ENCODE data around the gene UTP25. TPM values are rescaled to one million over a fixed set of nuclear protein-coding genes. Genes with fewer than 3 reads are reported as not detected.
A peak's percentile ranks its signal among the peaks of the same experiment; 100 is the strongest.

UTP25 gene
- total RNA-seq, 1 experiment from 2014 or later: 7.0 TPM

- DNase-seq (ENCODE audit: low read depth): peak; percentile 71
Measured at GRCh38 chr1:209805875-209806760, 21.7 kb upstream of the UTP25 start, which contains the start of gene IRF6. Gene IRF6 (minus strand): TSS chr1:209806142. CDS start chr1:209801413, 4,729 bp downstream.

- peak; percentile 15 for DNase-seq (ENCODE audit: low read depth)
Measured at GRCh38 chr1:209807509-209807908, 20.3 kb upstream of the UTP25 start.

- peak; percentile 94 for DNase-seq (ENCODE audit: low read depth)
Measured at GRCh38 chr1:209808059-209808581, 19.7 kb upstream of the UTP25 start.

GRCh38 chr1:209809611-209810010 lies 18.2 kb upstream of the UTP25 start:
- DNase-seq (ENCODE audit: low read depth): no peak

GRCh38 chr1:209810783-209811182 lies 17.0 kb upstream of the UTP25 start:
- DNase-seq (ENCODE audit: low read depth): no peak

- no peak for DNase-seq (ENCODE audit: low read depth)
Measured at GRCh38 chr1:209813902-209814301, 13.9 kb upstream of the UTP25 start.

- DNase-seq (ENCODE audit: low read depth): no peak
Measured at GRCh38 chr1:209815490-209815889, 12.3 kb upstream of the UTP25 start.

- no peak for DNase-seq (ENCODE audit: low read depth)
Measured at GRCh38 chr1:209815931-209816341, 11.8 kb upstream of the UTP25 start.

GRCh38 chr1:209816923-209817322 lies 10.8 kb upstream of the UTP25 start:
- DNase-seq (ENCODE audit: low read depth): no peak

GRCh38 chr1:209817691-209818090 lies 10.1 kb upstream of the UTP25 start:
- no peak for DNase-seq (ENCODE audit: low read depth)

- DNase-seq (ENCODE audit: low read depth): no peak
Measured at GRCh38 chr1:209819058-209819457, 8.7 kb upstream of the UTP25 start.

GRCh38 chr1:209820986-209821385 lies 6.8 kb upstream of the UTP25 start:
- no peak for DNase-seq (ENCODE audit: low read depth)

GRCh38 chr1:209822706-209823105 lies 5.1 kb upstream of the UTP25 start:
- DNase-seq (ENCODE audit: low read depth): no peak

- peak; percentile 57 for DNase-seq (ENCODE audit: low read depth)
Measured at GRCh38 chr1:209823143-209824041, 4.4 kb upstream of the UTP25 start.

GRCh38 chr1:209825591-209826434 lies 2.0 kb upstream of the UTP25 start:
- no peak for DNase-seq (ENCODE audit: low read depth)

- no peak for DNase-seq (ENCODE audit: low read depth)
Measured at GRCh38 chr1:209829716-209830115, 1.9 kb downstream of the UTP25 start.

- DNase-seq (ENCODE audit: low read depth): no peak
Measured at GRCh38 chr1:209830722-209831121, 3.0 kb downstream of the UTP25 start.

GRCh38 chr1:209831615-209832014 lies 3.8 kb downstream of the UTP25 start:
- no peak for DNase-seq (ENCODE audit: low read depth)

- DNase-seq (ENCODE audit: low read depth): no peak
Measured at GRCh38 chr1:209835782-209836298, 8.1 kb downstream of the UTP25 start.

- DNase-seq (ENCODE audit: low read depth): no peak
Measured at GRCh38 chr1:209837671-209838070, 9.9 kb downstream of the UTP25 start.

GRCh38 chr1:209838537-209838936 lies 10.8 kb downstream of the UTP25 start:
- DNase-seq (ENCODE audit: low read depth): no peak

Data from RPMI7951 (cell line).